Adrenal gland (tissue), 12 donors: ENCODE results near the gene CLDN25. TPM values are rescaled to one million over a fixed set of nuclear protein-coding genes. Genes with fewer than 3 reads are reported as not detected.
A peak's percentile ranks its signal among the peaks of the same experiment; 100 is the strongest.

Experiments used
- DNase-seq, 7 donors: peaks; one replicate each; pipeline ENCODE4 v3.0.0-alpha.2; 2019 to 2020
- H3K27ac ChIP-seq, 5 donors: fragments of 200-600 bp; sonication (generic) in 4 of 5; 1 replicate in 3 of 5; 2 replicates in 2 of 5; pipeline versions ENCODE4 v1.5.1 to v1.8.0; 2016 to 2020; ENCODE audit warnings: mild to moderate bottlenecking in 1 of 5
- H3K27me3 ChIP-seq: fragments of 200-600 bp; 2 replicates; pipeline ENCODE4 v1.8.0; 2021
- H3K36me3 ChIP-seq, 2 donors: fragments of 200-600 bp; replicated peaks in 1 of 2; 1 replicate in 1 of 2; 2 replicates in 1 of 2; pipeline versions ENCODE4 v1.5.1 to v1.8.0; 2018 to 2022
- H3K4me1 ChIP-seq, 2 donors: fragments of 200-600 bp; replicated peaks in 1 of 2; 1 replicate in 1 of 2; 2 replicates in 1 of 2; pipeline versions ENCODE4 v1.5.1 to v1.8.0; 2018 to 2021
- H3K4me3 ChIP-seq, 4 donors: fragments of 200-600 bp; sonication (generic) in 3 of 4; one replicate each; pipeline ENCODE4 v1.5.1; 2016 to 2018
- H3K9me3 ChIP-seq, 3 donors: fragments of 200-600 bp; sonication (generic) in 1 of 3; replicated peaks in 1 of 3; 1 replicate in 2 of 3; 2 replicates in 1 of 3; pipeline versions ENCODE4 v1.5.1 to v1.8.0; 2016 to 2021
- CTCF ChIP-seq, 6 experiments: fragments of 450-650 bp in 4 of 6; fragments of 200-600 bp in 2 of 6; sonication (generic) in 1 of 6; IDR thresholded peaks; 1 replicate in 5 of 6; 2 replicates in 1 of 6; pipeline versions ENCODE4 v1.5.1 to v1.8.0; 2016 to 2021; ENCODE audit warnings: antibody characterized with exemption in 6 of 6, mild to moderate bottlenecking in 2 of 6, moderate library complexity in 1 of 6
- POLR2A ChIP-seq, 2 donors: fragments of 450-650 bp; IDR thresholded peaks; one replicate each; pipeline ENCODE4 v1.6.1; 2017; ENCODE audit warnings: antibody characterized with exemption in 2 of 2, mild to moderate bottlenecking in 2 of 2, moderate library complexity in 1 of 2
- WGBS, 4 donors: extraction: QIAGEN DNeasy Blood & Tissue Kit in 2 of 4; methylation state at CpG; one replicate each; pipeline versions ENCODE4 v1.1.5 to v1.1.7; 2013 to 2017; 5-methylcytosine and 5-hydroxymethylcytosine counted together
- intact Hi-C, 2 donors: fragments of 100-400 bp; cut with DNase I; formaldehyde crosslinking; loops; one replicate each; pipeline versions ENCODE4 v1.14.1 to v1.15.0; 2022 to 2023
- polyA plus RNA-seq, 3 donors: library from polyadenylated mRNA; stranded (reverse); fragments of 200-250 nt in 2 of 3; fragments of 350-450 nt in 1 of 3; fragmentation: Illumina TruSeq in 1 of 3; extraction: RNeasy Lipid Tissue Mini Kit (QIAGEN cat#74804) in 1 of 3; gene quantifications; one replicate each; pipeline ENCODE4 v1.2.3, GENCODE V29; 2013 to 2014
- total RNA-seq, 9 donors: library from RNA; depleted of rRNA in 4 of 9; stranded (reverse); fragments of >200 nt in 4 of 9; fragments of 120-200 nt in 1 of 9; fragmentation: NEBNext Ultra II Directional in 1 of 9; extraction: Animal tissue kit (Norgen Biotek cat#: 25700) in 1 of 9; gene quantifications; one replicate each; pipeline versions ENCODE4 v1.1.0 to v1.2.4, GENCODE V29; 2013 to 2023
- donor health status: healthy with polysubstance abuse.
- donor health status: Bipolar disorder and iron deficiency.
- donor health status: DM: yes; HTN: yes; CAD: no.
- donor health status: DM: no; HTN: no; CAD: no.
- donor health status: DM: no; HTN: no; CAD: no.
- donor health status: DM: yes; HTN: yes; CAD: no.

The CLDN25 gene
- total and polyA plus RNA-seq, 12 donors: not detected

GRCh38 chr11:113802621-113803020 is 23.0 kb downstream of the CLDN25 start:
- Histone ChIP-seq H3K27me3 (no peaks in the 10 kb centered on the region), H3K27ac (no peak overlapping the region), H3K4me3 (no peak overlapping the region), H3K9me3 (no peaks in the 10 kb centered on the region), H3K4me1 (no peaks in the 10 kb centered on the region), H3K36me3 (peaks cover 0 to 41% of the 10 kb centered on the region in 2 donors)
- DNase-seq: no peak
- TF ChIP-seq CTCF (IDR thresholded peaks at IDR 0.05) (no peak), POLR2A (IDR thresholded peaks at IDR 0.05) (no peak)
- intact Hi-C loops: no loop called here

- no peak for DNase-seq
- H3K36me3 ChIP-seq: peaks cover 0 to 51% of the 10 kb centered on the region in 2 donors
- intact Hi-C loops: no loop called here
- H3K4me1 ChIP-seq: no peaks in the 10 kb centered on the region
- TF ChIP-seq POLR2A (IDR thresholded peaks at IDR 0.05) (no peak), CTCF (IDR thresholded peaks at IDR 0.05) (no peak)
- no peak overlapping the region for H3K4me3 ChIP-seq
- H3K9me3 ChIP-seq: no peaks in the 10 kb centered on the region
- H3K27me3 ChIP-seq: no peaks in the 10 kb centered on the region
- no peak overlapping the region for H3K27ac ChIP-seq
Measured at GRCh38 chr11:113805640-113806039, 26.0 kb downstream of the CLDN25 start.

- peak in 1 of 7 donors; percentile 19 for DNase-seq
- Histone ChIP-seq H3K36me3 (peaks cover 0 to 44% of the 10 kb centered on the region in 2 donors), H3K9me3 (no peaks in the 10 kb centered on the region), H3K27ac (no peak overlapping the region), H3K4me1 (no peaks in the 10 kb centered on the region), H3K27me3 (no peaks in the 10 kb centered on the region), H3K4me3 (no peak overlapping the region)
- 95 to 100% (median 98%) methylated on average over 2 of the region's 2 CpGs for WGBS, 4 donors
- TF ChIP-seq POLR2A (IDR thresholded peaks at IDR 0.05) (no peak), CTCF (IDR thresholded peaks at IDR 0.05) (peak in 5 of 6 experiments; percentile 8 to 35 (median 25))
- intact Hi-C loops: no loop called here
Measured at GRCh38 chr11:113806406-113806805, 26.8 kb downstream of the CLDN25 start.

GRCh38 chr11:113808931-113809330 is 29.3 kb downstream of the CLDN25 start:
- Histone ChIP-seq H3K4me1 (no peaks in the 10 kb centered on the region), H3K9me3 (no peaks in the 10 kb centered on the region), H3K27me3 (no peaks in the 10 kb centered on the region), H3K4me3 (no peak overlapping the region), H3K27ac (no peak overlapping the region), H3K36me3 (peaks cover 0 to 27% of the 10 kb centered on the region in 2 donors)
- TF ChIP-seq POLR2A (IDR thresholded peaks at IDR 0.05): no peak
- WGBS, 4 donors: 39 to 46% (median 43%) methylated on average over 2 of the region's 2 CpGs
- intact Hi-C loops: no loop called here
- no peak for DNase-seq

- no peaks in the 10 kb centered on the region for H3K9me3 ChIP-seq
- no peaks in the 10 kb centered on the region for H3K4me1 ChIP-seq
- no peak for DNase-seq
- no peak overlapping the region for H3K4me3 ChIP-seq
- H3K27ac ChIP-seq: no peak overlapping the region
- intact Hi-C loops: no loop called here
- TF ChIP-seq POLR2A (IDR thresholded peaks at IDR 0.05): no peak
- TF ChIP-seq CTCF (IDR thresholded peaks at IDR 0.05): no peak
- no peaks in the 10 kb centered on the region for H3K27me3 ChIP-seq
- peaks cover 0 to 5% of the 10 kb centered on the region in 2 donors for H3K36me3 ChIP-seq
Measured at GRCh38 chr11:113814181-113814580, 34.6 kb downstream of the CLDN25 start.
